GM19463 (cell line): ENCODE data around the gene PRORP.
"Not testable (repeated sequence)": the region's sequence is repeated elsewhere in the genome, so short reads cannot be mapped to it uniquely, and the experiment has no call there.

Experiments used
- ATAC-seq: cut with Tn5 transposase; IDR thresholded peaks from one replicate; pipeline ENCODE4 v1.9.1; 2021; ENCODE audit warnings: mild to moderate bottlenecking, moderate library complexity; ENCODE audit not compliant: unreplicated experiment

The PRORP gene

DNA sequence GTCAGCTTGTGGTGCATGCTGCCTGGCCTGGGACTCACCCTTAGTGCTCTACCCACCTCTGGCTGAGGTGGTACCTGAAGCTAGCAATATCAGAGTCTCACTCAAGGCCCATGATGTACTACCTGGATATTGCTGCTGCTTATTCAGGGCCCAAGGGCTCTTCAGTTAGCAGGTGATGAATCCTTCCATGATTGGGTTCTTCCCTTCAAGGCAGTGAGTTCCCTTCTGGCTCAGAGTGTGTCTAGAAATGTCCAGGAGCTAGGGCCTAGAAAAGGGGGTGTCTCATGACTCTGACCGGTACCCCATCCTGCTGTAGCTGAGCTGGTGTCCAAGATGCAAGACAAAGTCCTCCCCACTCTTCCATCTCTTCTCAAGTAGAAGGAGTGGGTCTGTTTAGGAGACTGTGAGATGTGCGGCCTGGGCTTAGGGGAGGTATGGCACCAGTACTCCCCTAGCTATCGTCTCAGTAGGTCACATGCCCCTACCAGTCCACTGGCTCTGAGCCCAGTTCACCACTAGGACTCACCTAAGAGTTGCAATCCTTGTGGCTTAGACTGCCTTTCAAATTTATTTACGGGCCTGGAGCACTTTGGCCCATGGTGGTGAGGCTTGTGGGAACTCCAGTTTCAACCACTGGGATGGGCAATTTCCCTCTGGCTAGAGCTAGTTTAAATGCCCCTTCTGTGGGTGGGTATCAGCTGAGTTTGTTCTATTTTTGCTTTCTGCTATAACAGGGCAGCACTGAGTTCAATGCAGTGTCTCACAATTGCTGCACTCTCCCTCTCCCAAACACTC lies 12.2 kb downstream of the PRORP start:
- no peak for ATAC-seq

DNA sequence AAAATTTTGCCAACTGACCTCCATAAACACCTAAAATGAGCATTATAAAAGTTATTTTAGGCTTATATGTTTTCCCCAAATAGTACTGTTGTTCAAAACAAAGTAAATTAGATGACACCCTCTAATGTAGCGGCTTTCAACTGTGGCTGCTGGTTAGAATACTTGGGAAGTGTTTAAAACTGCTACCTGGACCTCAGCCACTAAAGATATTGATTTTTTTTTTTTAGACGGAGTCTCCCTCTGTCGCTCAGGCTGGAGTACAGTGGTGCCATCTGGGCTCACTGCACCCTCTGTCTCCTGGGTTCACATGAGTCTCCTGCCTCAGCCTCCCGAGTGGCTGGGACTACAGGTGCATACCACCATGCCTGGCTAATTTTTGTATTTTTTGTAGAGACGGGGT lies 16.2 kb downstream of the PRORP start:
- no peak for ATAC-seq

DNA sequence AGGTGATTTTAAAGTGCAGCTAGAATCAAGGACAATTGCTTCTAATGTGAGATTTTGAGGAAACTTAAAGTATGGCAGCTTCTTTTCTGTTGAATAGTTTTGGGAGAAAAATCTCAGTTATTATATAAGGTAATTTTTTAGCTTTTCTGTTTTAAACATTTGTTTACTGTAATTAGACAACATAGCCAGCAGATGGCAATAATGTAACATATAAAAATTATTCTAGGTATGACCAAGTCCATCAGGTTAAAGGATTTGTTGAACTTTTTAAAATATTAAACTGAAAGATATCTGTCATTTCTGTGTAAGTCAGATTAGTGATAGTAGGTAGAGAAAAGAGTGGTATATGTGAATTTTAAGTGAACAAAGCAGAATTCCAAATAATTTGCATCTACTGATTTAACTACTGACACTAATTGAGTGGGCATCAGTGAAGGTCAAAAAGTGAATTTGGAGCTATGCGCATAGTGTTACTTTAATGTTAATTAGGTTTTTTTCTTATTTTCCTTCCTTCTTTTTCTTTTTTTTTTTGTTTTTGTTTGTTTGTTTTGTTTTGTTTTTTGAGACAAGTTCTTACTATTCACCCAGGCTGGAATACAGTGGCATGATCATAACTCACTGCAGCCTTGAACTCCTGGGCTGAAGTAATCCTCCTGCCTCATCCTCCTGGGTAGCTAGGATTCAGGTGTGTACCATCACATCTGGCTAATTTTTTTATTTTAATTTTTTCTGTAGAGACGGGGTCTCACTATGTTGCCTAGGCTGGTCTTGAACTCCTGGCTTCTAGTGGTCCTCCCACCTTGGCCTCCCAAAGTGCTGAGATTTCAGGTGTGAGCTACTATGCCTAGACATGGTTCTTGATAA lies 18.6 kb downstream of the PRORP start:
- ATAC-seq = no peak

DNA sequence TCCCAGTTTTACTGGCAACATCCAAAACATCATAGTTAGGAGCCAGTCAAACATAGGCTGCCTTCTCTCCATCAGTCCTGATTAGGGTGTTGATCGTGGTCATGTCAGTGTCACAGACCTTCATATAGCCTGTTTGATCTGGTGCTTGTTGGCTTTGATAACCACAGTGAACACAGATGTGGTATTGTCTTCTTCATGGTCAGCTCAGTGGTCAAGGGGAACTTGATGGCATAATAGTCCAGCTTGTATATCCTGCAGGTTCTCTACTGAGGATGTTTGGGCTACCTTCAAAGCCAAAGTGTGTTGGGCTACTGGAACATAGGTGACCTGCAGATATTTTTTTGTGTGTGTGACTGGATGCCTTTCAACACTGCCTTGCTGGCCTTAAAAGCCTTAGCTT lies 21.7 kb downstream of the PRORP start:
- ATAC-seq = no peak

DNA sequence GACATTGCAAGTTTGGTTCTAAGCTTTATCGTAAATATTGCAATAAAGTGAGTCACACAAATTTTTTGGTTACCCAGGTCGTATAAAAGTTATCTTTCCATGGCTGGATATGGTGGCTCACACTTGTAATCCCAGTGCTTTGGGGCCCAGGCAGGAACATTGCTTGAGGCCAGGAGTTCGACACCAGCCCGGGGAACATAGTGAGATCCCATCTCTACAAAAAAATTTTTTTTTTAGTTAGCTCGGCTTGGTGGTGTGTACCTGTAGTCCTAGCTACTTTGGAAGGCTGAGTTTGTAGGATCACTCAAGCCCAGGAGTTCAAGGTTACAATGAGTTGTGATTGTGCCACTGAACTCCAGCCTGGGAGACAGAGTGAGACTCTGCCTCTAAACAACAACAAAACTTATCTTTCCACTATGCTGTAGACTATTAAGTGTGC lies 24.4 kb downstream of the PRORP start:
- no peak for ATAC-seq

DNA sequence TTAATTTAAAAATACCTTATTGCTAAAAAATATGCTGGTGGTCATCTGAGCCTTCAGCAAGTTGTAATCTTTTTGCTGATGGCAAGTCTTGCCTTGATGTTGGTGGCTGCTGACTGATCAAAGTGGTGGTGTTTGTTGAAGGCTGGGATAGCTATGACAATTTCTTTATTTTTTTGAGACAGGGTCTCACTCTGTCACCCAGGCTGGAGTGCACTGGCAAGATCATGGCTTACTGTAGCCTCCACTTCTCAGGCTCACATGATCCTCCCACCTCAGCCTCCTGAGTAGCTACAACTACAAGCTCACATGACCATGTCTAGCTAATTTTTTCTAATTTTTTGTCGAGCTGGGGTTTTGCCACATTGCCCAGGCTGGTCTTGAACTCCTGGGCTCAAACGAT lies 24.8 kb downstream of the PRORP start:
- no peak for ATAC-seq

DNA sequence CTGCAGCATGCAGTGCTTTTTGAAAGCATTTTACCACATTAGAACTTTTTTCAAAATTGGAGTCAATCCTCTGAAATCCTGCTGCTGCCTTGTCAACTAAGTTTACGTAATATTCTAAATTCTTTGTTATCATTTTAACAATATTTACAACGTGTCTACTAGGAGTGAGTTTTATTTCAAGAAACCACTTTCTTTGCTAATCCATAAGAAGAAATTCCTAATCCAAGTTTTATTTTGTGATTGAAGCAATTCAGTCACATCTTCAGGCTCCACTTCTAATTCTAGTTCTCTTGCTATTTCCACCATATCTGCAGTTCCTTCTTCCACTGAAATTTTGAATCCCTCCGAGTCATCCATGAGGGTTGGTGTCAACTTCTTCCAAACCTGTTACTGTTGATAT lies 25.4 kb downstream of the PRORP start:
- no peak for ATAC-seq

DNA sequence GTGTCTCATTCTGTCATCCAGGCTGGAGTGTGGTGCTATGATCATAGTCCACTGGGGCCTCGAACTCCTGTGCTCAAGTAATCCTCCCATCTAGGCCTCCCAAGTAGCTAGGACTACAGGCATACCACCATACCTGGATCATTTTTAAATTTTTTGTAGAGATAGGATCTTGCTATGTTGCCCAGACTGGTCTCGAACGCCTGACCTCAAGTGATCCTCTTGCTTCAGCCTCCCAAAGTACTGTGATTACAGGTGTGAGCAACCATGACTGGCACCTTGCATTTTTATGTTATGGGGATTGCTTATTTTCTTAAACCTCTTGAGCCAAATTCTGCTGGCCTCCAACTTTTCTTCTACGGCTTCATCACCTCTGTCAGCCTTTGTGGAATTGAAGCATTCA lies 26.9 kb downstream of the PRORP start:
- no peak for ATAC-seq

DNA sequence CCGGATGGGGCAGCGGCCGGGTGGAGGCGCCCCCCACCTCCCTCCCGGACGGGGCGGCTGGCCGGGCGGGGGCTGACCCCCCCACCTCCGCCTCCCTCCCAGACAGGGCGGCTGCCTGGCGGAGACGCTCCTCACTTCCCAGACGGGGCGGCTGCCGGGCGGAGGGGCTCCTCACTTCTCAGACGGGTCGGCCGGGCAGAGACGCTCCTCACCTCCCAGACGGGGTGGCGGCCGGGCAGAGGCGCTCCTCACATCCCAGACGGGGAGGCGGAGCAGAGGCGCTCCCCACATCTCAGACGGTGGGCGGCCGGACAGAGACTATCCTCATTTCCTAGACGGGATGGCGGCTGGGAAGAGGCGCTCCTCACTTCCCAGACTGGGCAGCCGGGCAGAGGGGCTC lies 30.2 kb downstream of the PRORP start:
- not testable (repeated sequence) for ATAC-seq

DNA sequence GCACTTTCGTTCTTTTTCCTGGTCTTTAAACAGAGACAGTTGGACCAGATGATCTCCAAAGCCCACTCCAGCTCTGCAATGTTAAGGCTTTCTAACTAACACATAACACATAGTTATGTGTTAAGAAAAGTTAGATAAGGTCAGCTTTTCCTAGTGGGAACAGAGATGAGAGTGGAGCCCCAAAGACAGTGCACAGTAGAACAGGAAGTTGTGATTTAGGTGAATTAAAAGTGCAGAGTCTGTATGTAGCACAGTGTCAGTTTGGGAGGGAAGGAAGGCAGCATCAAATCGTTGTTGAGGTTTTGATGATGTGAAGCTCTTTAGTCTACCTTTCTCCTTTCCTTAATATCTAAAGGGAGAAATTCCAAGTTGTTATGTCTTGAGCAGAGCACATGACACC lies 31.7 kb downstream of the PRORP start:
- ATAC-seq = no peak

DNA sequence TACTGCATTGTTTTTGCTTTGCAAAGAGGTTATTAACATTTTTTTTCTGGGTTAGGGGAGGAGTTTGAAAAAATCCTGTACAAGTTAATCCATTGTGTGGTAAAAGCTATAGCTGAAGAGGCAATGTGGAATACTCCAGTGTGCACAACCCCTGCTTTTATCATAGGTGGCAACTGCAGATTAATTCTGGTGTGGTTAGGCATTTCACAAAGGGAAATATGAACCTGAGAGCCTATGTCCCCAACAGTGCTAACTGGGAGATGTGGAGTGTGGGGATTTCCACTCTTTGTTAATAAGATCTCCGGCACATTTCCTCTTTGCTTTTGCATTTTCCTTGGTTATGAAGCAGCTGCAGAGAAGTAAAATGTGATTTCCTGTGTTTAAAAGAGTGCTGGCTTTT lies 33.6 kb downstream of the PRORP start:
- ATAC-seq = peak; percentile 54

DNA sequence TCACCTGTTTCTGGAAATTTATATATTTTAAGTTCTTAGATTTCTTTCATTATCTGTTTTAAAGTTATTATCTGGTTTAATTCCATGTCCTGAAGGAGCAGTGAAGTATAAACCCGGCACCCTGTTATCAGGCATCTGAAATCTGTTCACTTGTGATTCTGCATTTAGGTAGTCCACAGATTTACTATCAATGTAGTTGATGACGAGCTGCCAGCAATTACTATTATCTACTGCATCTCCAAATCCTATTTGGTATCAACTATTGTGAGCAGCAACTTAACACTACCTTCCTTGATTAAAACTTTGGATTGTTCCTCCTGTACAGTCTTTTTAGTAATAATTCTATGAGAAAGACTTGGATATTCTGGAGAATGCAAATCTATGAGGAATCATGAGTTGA lies 36.1 kb downstream of the PRORP start:
- ATAC-seq = no peak

DNA sequence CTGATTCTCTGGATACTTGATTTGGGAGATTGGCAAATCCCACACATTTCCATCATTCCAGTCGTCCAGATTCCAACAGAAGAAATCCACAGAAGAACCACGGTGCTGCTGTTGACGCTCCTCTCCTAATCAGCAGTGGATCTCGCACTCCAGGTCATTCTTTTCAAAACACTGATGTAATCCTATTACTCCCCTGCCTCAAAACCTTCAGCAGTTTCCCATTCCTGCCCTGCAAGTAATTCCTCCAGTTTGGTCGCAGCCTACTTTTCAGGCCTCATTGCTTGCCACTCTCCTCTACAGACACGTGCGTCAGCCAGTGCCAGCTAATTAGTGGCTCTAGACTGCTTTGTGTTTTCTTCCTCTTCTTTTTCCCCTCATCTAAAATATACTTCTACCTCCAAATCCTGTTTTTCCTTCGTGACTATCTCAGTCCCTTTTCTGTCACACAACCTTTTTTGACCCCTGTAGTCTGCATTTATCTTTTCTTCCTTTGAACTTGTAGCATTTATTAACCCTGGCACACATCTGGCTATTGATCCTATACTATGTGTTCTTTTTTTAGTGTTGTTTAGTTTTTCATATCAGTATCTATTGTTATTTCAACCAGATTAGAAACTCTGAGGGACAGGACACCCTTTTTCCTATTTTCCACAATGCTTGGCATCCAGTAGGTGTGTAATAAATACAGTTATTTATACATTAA lies 36.8 kb downstream of the PRORP start:
- ATAC-seq = no peak

DNA sequence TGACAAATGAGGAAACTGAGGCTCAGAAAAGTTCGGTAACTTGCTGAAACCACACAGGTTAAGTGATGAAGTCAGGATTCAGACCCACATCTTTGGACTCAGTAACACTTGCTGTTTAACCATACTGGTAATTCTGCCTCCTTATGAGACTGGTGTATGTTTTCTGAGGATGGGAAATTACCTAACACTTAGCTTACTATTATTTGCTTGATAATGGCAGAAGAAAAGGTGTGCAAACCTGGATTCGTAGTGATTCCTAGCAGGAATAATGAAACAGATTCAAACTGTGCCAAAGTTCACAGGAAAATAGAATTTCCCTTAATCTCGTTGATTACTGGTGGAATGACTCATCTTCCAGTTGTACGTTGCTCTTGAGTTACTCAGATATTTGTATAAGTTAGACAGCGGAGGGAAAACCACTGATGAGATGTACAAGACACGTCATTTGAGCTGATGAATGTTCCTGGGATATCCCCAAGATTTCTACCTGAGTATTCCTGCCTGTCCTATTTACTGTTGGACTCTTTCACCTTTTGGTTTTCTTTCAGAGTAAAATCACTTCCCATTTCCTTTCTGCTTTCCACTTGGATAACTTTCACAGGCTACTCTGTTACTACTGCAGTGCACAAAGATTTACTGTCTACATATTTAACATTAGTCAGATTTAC lies 37.5 kb downstream of the PRORP start:
- no peak for ATAC-seq

DNA sequence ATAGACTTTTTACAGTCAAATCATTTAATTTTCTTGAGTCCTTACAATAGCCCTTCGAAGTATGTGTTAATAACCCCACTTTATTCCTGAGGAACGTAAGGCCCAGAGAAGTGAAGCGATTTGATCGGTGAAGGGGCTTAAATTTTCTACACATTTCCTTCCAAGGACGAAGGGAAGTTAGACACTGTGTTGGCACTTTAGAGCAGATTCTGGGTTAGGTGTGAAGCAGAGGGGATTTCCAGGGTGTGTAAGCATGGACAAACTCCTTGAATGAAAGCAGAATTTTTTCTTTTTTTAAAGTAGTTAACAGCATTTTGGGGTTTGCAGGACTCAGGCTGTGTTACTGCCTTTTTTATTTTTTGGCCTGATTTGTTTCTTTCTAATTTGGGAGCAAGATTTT lies 38.9 kb downstream of the PRORP start:
- ATAC-seq = no peak

DNA sequence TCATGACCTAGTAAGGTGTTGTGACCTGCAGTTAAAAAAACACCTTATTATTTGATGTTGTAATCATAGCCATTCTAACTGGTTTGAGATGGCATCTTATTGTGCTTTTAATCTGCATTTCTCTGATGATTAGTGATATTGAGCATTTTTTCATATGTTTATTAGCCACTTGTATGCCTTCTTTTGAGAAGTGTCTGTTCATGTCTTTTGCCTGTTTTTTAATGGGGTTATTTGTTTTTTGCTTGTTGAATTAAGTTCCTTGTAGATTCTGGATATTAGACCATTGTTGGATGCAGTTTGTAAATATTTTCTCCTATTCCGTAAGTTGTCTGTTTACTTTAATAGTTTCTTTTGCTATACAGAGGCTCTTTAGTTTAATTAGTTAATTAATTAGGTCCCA lies 41.0 kb downstream of the PRORP start:
- no peak for ATAC-seq

DNA sequence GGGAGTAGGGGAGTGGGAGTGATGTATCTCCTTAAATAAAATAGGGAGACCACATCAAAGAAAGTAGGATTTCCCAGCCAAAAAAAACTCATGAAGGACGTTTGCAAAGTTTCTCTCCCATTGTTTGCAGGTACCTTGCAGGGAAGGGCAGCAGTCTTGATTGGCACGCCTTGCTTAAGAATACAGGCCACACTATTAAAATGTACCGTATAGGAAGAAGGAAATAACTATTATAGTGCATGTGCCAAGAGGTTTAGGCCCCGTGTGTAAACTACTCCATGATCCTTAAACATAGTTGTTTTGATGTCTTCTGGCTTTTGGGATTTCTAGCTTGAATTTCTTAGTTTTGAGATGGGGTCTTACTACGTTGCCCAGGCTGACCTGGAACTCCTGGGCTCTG lies 42.5 kb downstream of the PRORP start:
- ATAC-seq = no peak

DNA sequence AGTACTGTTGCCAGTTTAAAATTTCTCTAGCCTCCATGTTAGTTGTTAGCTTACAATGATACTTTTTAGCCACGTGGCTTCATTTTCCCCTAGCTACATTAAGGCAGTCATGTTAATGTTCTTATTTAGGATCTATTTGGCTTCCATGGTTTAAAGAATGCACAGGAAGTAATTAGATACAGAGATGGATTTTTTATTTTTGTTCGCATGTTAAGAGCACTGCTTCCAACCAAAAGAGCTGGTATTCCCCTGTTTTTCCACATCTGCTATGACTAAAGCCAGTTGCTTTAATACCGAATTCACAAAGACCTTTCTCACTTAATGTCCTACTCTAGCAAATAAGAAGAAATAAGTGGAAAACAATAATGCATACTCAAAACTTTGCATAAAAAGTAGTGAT lies 45.1 kb downstream of the PRORP start:
- no peak for ATAC-seq
